GM19328 (cell line): ENCODE results near the gene HIVEP3.

Source experiments
- ATAC-seq: cut with Tn5 transposase; IDR thresholded peaks from one replicate; pipeline ENCODE4 v1.9.1; 2021; ENCODE audit warnings: mild to moderate bottlenecking, moderate library complexity; ENCODE audit not compliant: unreplicated experiment

The HIVEP3 gene

GRCh38 chr1:41850029-41850428, 68.7 kb downstream of the HIVEP3 start:
- ATAC-seq: no peak

- ATAC-seq: no peak
Observed at GRCh38 chr1:41849211-41849759, 69.4 kb downstream of the HIVEP3 start.

GRCh38 chr1:41848216-41848952, 70.3 kb downstream of the HIVEP3 start:
- ATAC-seq: no peak

- no peak for ATAC-seq
Observed at GRCh38 chr1:41847733-41848132, 71.0 kb downstream of the HIVEP3 start.

GRCh38 chr1:41846625-41847405, 71.9 kb downstream of the HIVEP3 start:
- no peak for ATAC-seq

GRCh38 chr1:41844781-41845272, 73.9 kb downstream of the HIVEP3 start:
- ATAC-seq: no peak

GRCh38 chr1:41844255-41844654, 74.5 kb downstream of the HIVEP3 start:
- ATAC-seq: no peak

GRCh38 chr1:41842993-41843755, 75.5 kb downstream of the HIVEP3 start:
- no peak for ATAC-seq

GRCh38 chr1:41842326-41842725, 76.4 kb downstream of the HIVEP3 start:
- no peak for ATAC-seq

- no peak for ATAC-seq
Observed at GRCh38 chr1:41840592-41841246, 78.0 kb downstream of the HIVEP3 start.

- no peak for ATAC-seq
Observed at GRCh38 chr1:41838266-41838665, 80.5 kb downstream of the HIVEP3 start.

GRCh38 chr1:41837691-41838090, 81.0 kb downstream of the HIVEP3 start:
- no peak for ATAC-seq

GRCh38 chr1:41835485-41835884, 83.2 kb downstream of the HIVEP3 start:
- no peak for ATAC-seq

- no peak for ATAC-seq
Observed at GRCh38 chr1:41833519-41834000, 85.2 kb downstream of the HIVEP3 start.

GRCh38 chr1:41830726-41831125, 88.0 kb downstream of the HIVEP3 start:
- ATAC-seq: no peak

GRCh38 chr1:41827991-41828570, 90.6 kb downstream of the HIVEP3 start:
- ATAC-seq: no peak

- no peak for ATAC-seq
Observed at GRCh38 chr1:41823471-41823870, 95.3 kb downstream of the HIVEP3 start.

GRCh38 chr1:41822866-41823265, 95.9 kb downstream of the HIVEP3 start:
- no peak for ATAC-seq

- ATAC-seq: no peak
Observed at GRCh38 chr1:41819843-41820242, 98.9 kb downstream of the HIVEP3 start.

- no peak for ATAC-seq
Observed at GRCh38 chr1:41819069-41819468, 99.7 kb downstream of the HIVEP3 start.
